Myometrial cell (primary cell): Measurements from ENCODE around the gene SSBP2. TPM values are rescaled to one million over a fixed set of nuclear protein-coding genes. Genes with fewer than 3 reads are reported as not detected.

Experiments
- total RNA-seq: library from RNA; depleted of rRNA; stranded (reverse); fragments of >200 nt; gene quantifications from 2 replicates; pipeline ENCODE4 v1.2.3, GENCODE V29; 2015

SSBP2 gene
- 28.0 and 30.6 TPM in 2 replicates for total RNA-seq

DNA sequence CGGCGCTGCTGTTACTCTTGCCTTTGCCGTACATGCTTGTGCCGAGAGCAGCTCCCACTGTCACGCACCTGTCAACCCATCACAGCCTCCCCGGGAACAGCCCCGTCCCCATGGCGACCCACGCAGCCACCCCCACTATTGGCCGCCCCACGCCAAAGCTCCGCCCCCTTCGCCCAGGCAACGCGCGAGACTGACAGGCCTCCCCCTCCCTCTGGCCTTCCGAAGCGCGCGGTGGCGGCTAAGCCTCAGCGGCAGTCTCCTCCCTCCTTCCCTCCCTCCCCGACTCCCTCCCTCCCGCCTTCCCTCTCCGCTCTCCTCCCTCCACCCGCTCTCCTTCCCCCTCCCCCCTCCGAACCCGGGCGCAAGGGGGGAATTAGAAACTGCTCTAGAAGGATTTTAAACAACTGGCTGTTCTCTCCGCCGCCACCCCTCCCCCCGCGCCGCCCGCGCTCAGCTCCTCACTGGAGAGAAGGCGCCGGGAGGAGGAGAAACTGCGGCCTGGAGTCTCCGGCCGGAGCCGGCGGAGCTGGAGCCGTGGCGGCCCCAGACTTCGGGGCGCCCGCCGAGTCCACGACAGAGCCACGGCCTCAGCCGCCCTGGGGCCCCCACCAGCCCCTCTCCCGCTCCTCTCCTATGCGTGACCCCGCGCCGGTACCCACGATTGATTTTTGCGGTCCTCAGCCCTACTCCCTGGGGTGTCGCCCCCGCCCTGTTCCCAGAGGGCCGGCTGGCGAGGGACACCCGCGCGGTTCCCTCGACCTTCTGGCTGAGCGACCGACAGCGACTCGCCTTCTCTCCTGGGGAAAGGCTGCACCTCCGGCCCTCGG lies at the start of gene SSBP2:
Gene SSBP2, minus strand, starts transcription at position 89 of the 827 bp plus-strand sequence. Its CDS starts 55 bp downstream, at position 34.

GRCh38 chr5:81393783-81394718 lies 356.8 kb downstream of the SSBP2 start, which contains the start of gene ACOT12:
Gene ACOT12, minus strand, starts transcription at chr5:81394134. Its CDS starts 20 bp downstream, at chr5:81394114.

Other genes with a start within 250 kb of the SSBP2 start
- gene ATG10, start 220.9 kb upstream of the SSBP2 start, total RNA-seq: 15.2 and 17.6 TPM in 2 replicates